ENCODE results near the gene MYCN. TPM values are rescaled to one million over a fixed set of nuclear protein-coding genes. Genes with fewer than 3 reads are reported as not detected.
"Not testable (repeated sequence)": the region's sequence is repeated elsewhere in the genome, so short reads cannot be mapped to it uniquely, and the experiment has no call there.

MYCN gene
- total RNA-seq, 1 experiment from 2014 or later, result 68.3 TPM

DNA sequence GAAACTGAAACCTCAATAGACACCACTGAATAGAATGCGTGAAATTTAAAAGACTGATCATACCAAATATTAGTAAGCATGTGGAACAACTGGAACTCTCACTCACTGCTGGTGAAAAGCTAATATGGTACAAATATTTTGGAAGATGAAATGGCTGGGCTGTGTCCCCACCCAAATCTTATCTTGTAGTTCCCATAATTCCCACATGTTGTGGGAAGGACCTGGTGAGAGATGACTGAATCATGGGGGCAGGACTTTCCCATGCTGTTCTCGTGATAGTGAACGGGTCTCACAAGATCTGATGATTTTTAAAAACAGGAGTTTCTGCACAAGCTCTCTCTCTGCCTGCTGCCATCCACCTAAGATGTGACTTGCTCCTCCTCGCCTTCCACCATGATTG, 32.0 kb upstream of the MYCN start (continued):
- TF ChIP-seq, protein P1, sequence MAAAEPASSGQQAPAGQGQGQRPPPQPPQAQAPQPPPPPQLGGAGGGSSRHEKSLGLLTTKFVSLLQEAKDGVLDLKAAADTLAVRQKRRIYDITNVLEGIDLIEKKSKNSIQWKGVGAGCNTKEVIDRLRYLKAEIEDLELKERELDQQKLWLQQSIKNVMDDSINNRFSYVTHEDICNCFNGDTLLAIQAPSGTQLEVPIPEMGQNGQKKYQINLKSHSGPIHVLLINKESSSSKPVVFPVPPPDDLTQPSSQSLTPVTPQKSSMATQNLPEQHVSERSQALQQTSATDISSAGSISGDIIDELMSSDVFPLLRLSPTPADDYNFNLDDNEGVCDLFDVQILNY (CRISPR knock-in tag; IDR thresholded peaks at IDR 0.05), result no peak
- TF ChIP-seq ZNF263 (CRISPR knock-in tag; IDR thresholded peaks at IDR 0.05; ENCODE audit: low read depth) (no peak), ZNF138 (CRISPR knock-in tag; conservative IDR thresholded peaks at IDR 0.05) (no peak), SMAD4 (CRISPR knock-in tag; IDR thresholded peaks at IDR 0.05) (no peak), NR2C2 (CRISPR knock-in tag; IDR thresholded peaks at IDR 0.05) (no peak), MYBL2 (CRISPR knock-in tag; IDR thresholded peaks at IDR 0.05) (no peak), FOXP1 (CRISPR knock-in tag; IDR thresholded peaks at IDR 0.05; ENCODE audit: borderline replicate concordance) (no peak), GRHL2 (CRISPR knock-in tag; IDR thresholded peaks at IDR 0.05; ENCODE audit: insufficient replicate concordance, severe bottlenecking) (no peak)

GRCh38 chr2:15909157-15909556, 31.2 kb upstream of the MYCN start:
- no peak for TF ChIP-seq SMAD4 (CRISPR knock-in tag; IDR thresholded peaks at IDR 0.05)
- TF ChIP-seq, protein P2, sequence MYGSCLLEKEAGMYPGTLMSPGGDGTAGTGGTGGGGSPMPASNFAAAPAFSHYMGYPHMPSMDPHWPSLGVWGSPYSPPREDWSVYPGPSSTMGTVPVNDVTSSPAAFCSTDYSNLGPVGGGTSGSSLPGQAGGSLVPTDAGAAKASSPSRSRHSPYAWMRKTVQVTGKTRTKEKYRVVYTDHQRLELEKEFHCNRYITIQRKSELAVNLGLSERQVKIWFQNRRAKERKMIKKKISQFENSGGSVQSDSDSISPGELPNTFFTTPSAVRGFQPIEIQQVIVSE (CRISPR knock-in tag; IDR thresholded peaks at IDR 0.05; ENCODE audit: borderline replicate concordance), result no peak
- TF ChIP-seq NFATC4 (CRISPR knock-in tag; IDR thresholded peaks at IDR 0.05), result no peak
- no peak for TF ChIP-seq ZNF532 (CRISPR knock-in tag; IDR thresholded peaks at IDR 0.05; ENCODE audit: borderline replicate concordance)
- TF ChIP-seq PRRX2 (CRISPR knock-in tag; IDR thresholded peaks at IDR 0.05), result no peak
- TF ChIP-seq CREB1 (CRISPR knock-in tag; IDR thresholded peaks at IDR 0.05), result no peak
- TF ChIP-seq TP53 (CRISPR knock-in tag; IDR thresholded peaks at IDR 0.05), result no peak
- no peak for TF ChIP-seq ZNF232 (CRISPR knock-in tag; IDR thresholded peaks at IDR 0.05)
- no peak for TF ChIP-seq ZNF671 (CRISPR knock-in tag; IDR thresholded peaks at IDR 0.05)
- TF ChIP-seq, protein P3, sequence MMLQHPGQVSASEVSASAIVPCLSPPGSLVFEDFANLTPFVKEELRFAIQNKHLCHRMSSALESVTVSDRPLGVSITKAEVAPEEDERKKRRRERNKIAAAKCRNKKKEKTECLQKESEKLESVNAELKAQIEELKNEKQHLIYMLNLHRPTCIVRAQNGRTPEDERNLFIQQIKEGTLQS (CRISPR knock-in tag; conservative IDR thresholded peaks at IDR 0.05), result no peak
- no peaks in the 10 kb centered on the region for H3K36me3 Mint-ChIP-seq
- no peak for ATAC-seq
- no peak overlapping the region for H3K4me3 Mint-ChIP-seq
- no peak overlapping the region for H3K27ac Mint-ChIP-seq
- no peak for DNase-seq (ENCODE audit: low spot score)
- no peaks in the 10 kb centered on the region for H3K9me3 Mint-ChIP-seq
- CTCF ChIA-PET, result no interaction called here
- no peaks in the 10 kb centered on the region for H3K27me3 Mint-ChIP-seq (ENCODE audit: low read depth)
- POLR2A ChIA-PET, result interaction anchor here (0.7 kb wide), 1 partner anchor 9 kb away, joined by 7 read pairs; no protein-coding TSS in a partner anchor
- 0 out of 2 replicates have a peak, but pooled peaks cover 4% of the 10 kb centered on the region for H3K4me1 Mint-ChIP-seq

DNA sequence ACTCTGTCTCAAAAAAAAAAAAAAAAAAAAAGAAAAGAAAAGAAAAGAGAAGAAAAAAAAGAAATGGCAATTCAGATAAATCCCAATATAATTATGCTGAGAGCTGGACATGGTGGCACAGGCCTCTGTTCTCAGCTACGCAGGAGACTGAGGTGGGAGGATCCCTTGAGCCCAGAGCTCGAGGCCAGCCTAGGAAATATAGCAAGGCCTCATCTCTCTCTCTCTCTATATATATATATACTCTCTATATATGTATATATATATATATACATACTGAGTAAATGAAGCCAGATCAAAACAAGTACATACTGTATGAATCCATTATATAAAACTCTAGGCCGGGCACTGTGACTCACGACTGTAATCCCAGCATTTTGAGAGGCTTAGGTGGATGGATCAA, 30.6 kb upstream of the MYCN start:
- no peaks in the 10 kb centered on the region for H3K9me3 Mint-ChIP-seq
- 0 out of 2 replicates have a peak, but pooled peaks cover 4% of the 10 kb centered on the region for H3K4me1 Mint-ChIP-seq
- TF ChIP-seq ZMAT4 (CRISPR knock-in tag; IDR thresholded peaks at IDR 0.05) (no peak), OVOL2 (CRISPR knock-in tag; IDR thresholded peaks at IDR 0.05; ENCODE audit: borderline replicate concordance) (no peak), NR3C1 (CRISPR knock-in tag; conservative IDR thresholded peaks at IDR 0.05; ENCODE audit: low read depth) (no peak), ELF4 (CRISPR knock-in tag; IDR thresholded peaks at IDR 0.05; ENCODE audit: low read depth) (no peak)
- TF ChIP-seq, protein P4, sequence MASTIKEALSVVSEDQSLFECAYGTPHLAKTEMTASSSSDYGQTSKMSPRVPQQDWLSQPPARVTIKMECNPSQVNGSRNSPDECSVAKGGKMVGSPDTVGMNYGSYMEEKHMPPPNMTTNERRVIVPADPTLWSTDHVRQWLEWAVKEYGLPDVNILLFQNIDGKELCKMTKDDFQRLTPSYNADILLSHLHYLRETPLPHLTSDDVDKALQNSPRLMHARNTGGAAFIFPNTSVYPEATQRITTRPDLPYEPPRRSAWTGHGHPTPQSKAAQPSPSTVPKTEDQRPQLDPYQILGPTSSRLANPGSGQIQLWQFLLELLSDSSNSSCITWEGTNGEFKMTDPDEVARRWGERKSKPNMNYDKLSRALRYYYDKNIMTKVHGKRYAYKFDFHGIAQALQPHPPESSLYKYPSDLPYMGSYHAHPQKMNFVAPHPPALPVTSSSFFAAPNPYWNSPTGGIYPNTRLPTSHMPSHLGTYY (CRISPR knock-in tag; IDR thresholded peaks at IDR 0.05), result no peak
- ChIA-PET CTCF (no interaction called here), POLR2A (interaction anchor here (0.7 kb wide), 1 partner anchor 9 kb away, joined by 7 read pairs; no protein-coding TSS in a partner anchor)
- H3K36me3 Mint-ChIP-seq, result no peaks in the 10 kb centered on the region
- DNase-seq (ENCODE audit: low spot score) (no peak), ATAC-seq (no peak)
- no peak overlapping the region for H3K4me3 Mint-ChIP-seq
- no peak overlapping the region for H3K27ac Mint-ChIP-seq
- no peaks in the 10 kb centered on the region for H3K27me3 Mint-ChIP-seq (ENCODE audit: low read depth)

DNA sequence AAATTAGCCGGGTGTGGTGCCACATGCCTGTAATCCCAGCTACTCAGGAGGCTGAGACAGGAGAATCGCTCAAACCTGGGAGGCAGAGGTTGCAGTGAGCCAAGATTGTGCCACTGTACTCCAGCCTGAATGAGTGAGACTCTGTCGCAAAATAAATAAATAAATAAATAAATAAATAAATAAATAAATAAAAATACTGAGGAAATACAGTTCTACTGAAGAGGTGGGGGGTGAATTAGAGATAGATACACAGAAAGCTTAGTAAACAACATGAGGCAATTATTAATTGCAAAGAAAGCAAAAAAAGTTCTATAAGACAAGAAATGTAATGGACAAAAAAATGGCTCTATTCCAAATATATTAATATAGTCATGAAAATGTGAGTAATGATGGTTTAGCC, 29.1 kb upstream of the MYCN start:
- H3K4me1 Mint-ChIP-seq; H3K4me3 Mint-ChIP-seq; DNase-seq (ENCODE audit: low spot score); H3K9me3 Mint-ChIP-seq; H3K27ac Mint-ChIP-seq; H3K36me3 Mint-ChIP-seq; H3K27me3 Mint-ChIP-seq (ENCODE audit: low read depth); CTCF ChIA-PET; ATAC-seq; POLR2A ChIA-PET: not testable (repeated sequence)

Data from WTC11 (cell line).